GM19328 (cell line): ENCODE results near the gene IDH3A.

Source experiments
- ATAC-seq: cut with Tn5 transposase; IDR thresholded peaks from one replicate; pipeline ENCODE4 v1.9.1; 2021; ENCODE audit warnings: mild to moderate bottlenecking, moderate library complexity; ENCODE audit not compliant: unreplicated experiment

Gene IDH3A

DNA sequence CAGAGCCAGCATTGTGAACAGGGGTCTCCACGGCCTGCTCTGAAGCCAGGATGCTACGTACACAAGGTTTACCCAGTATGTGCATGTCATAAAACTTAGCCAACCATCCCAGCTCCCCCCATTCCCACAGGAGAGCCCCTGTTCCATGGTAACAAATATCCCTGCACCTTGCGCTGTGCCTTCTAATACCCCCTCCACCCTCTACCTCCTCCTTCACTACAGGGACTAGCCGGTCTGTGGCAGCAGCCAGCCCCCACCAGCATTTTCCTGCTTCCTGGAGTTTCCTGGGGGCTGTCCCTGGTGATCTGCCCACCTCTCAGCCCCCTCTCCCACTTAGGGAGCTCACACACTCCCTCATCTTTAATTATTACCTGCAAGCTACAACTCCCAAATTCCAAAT is 64.8 kb downstream of the IDH3A start:
- no peak for ATAC-seq

- ATAC-seq, result no peak
Observed at GRCh38 chr15:78216276-78217104, 67.3 kb downstream of the IDH3A start.

- no peak for ATAC-seq
Observed at GRCh38 chr15:78220713-78221112, 71.6 kb downstream of the IDH3A start.
